WTC11 (cell line): ENCODE data around the gene MRPL55.

Experiments used
- CTCF ChIP-seq: fragments of 200-600 bp; IDR thresholded peaks from 2 replicates; pipeline ENCODE4 v1.8.0; 2022; ENCODE audit warnings: antibody characterized with exemption
- FOXK1 ChIP-seq: sonication (generic); formaldehyde crosslinking; IDR thresholded peaks from 2 replicates; pipeline ENCODE4 v1.8.0; 2022; ENCODE audit warnings: mild to moderate bottlenecking, moderate library complexity, missing genetic modification reagents
- NFATC4 ChIP-seq: fragments of 250-450 bp; sonication (Bioruptor Pico); IDR thresholded peaks from 2 replicates; pipeline ENCODE4 v1.9.0; 2021; ENCODE audit warnings: mild to moderate bottlenecking
- NR2C2 ChIP-seq: sonication (generic); formaldehyde crosslinking; IDR thresholded peaks from 2 replicates; pipeline ENCODE4 v1.8.0; 2022; ENCODE audit warnings: mild to moderate bottlenecking, missing genetic modification reagents
- TEAD4 ChIP-seq: sonication (generic); formaldehyde crosslinking; IDR thresholded peaks from 2 replicates; pipeline ENCODE4 v1.8.0; 2022; ENCODE audit warnings: mild to moderate bottlenecking, missing genetic modification reagents
- TF ChIP-seq, protein P1 (sequence below): sonication (generic); formaldehyde crosslinking; IDR thresholded peaks from 2 replicates; pipeline ENCODE4 v1.8.0; 2022; ENCODE audit warnings: mild to moderate bottlenecking, missing genetic modification reagents

GRCh38 chr1:228098323-228098931, 10.7 kb downstream of the MRPL55 start:
- TF ChIP-seq TEAD4 (CRISPR knock-in tag) = no peak
- TF ChIP-seq CTCF = no peak
- no peak for TF ChIP-seq FOXK1 (CRISPR knock-in tag)
- TF ChIP-seq, protein P1, sequence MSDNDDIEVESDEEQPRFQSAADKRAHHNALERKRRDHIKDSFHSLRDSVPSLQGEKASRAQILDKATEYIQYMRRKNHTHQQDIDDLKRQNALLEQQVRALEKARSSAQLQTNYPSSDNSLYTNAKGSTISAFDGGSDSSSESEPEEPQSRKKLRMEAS (CRISPR knock-in tag) = no peak
- TF ChIP-seq NR2C2 (CRISPR knock-in tag) = no peak
- TF ChIP-seq NFATC4 (CRISPR knock-in tag) = no peak
